ENCODE data around the gene ARHGEF38. TPM values are rescaled to one million over a fixed set of nuclear protein-coding genes. Genes with fewer than 3 reads are reported as not detected.
"Not testable (repeated sequence)": the region's sequence is repeated elsewhere in the genome, so short reads cannot be mapped to it uniquely, and the experiment has no call there.

Gene ARHGEF38
- polyA plus RNA-seq, 12 donors, result 0.13 to 2.5 (median 0.89) TPM; not detected in 2

DNA sequence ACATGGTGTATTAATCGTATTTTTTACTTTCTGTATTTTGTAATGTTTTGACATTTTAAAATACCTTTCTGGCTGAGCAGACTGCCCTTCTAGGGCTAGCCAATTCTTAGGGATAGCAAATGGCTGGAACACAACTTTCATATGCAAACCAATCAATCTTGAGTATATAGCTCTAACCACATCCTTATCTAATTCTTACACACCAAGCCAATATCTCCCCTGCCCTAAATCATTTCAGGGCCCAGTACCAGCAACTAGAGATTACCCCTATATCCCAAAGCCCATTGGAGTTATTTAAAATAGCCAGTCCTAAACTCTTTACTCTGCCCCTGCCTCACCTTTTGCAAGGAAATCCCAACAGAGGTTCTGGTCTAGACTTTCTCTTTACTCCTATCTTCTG, 97.8 kb downstream of the ARHGEF38 start:
- DNase-seq, result no peak

DNA sequence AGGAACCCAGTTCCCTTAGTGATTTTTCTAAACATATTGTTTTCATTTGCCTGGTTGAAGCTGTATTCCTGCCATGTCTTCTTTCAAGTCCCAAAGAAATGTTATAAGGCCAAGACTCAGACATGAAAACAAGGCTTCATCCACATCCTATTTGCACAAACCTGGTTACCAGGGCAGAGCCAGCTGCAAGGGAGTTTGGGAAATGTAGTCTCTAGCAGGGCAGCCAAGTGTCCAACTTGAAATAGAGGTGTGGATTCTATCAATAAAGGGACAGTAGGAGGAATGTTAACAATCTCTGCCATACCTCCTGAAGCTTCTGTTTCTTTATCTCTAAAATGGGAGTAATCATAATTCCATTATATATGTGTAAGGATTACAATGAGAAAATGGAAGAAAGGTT, 99.5 kb downstream of the ARHGEF38 start:
- no peak for DNase-seq

DNA sequence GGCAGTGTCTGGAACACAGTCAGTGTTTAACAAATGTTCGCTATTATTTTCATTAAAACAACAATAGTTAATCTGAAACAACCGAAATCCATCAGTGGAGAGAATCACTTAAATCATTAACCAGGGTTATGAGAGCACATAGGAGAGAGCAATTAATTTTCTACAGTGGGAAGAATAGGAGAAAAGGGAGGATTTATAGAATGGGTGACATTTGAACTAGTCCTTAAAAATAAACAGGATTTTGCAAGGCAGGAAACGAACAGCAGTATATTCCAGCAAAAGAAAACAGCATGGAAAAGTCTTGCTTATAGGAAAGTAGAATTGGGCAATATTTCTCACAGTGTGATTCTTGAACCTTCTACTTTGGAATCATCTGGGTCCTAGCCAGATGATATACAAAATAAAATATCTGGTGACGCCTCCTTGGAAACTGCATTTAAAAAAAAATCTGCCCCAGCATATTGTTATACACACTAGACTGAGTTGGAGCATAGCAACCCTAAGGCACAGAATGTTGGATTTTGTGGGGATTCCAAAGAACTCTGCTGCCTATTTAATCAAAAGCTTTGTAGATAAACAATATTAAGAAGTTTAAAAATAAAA, 100.0 kb downstream of the ARHGEF38 start:
- DNase-seq, result no peak

DNA sequence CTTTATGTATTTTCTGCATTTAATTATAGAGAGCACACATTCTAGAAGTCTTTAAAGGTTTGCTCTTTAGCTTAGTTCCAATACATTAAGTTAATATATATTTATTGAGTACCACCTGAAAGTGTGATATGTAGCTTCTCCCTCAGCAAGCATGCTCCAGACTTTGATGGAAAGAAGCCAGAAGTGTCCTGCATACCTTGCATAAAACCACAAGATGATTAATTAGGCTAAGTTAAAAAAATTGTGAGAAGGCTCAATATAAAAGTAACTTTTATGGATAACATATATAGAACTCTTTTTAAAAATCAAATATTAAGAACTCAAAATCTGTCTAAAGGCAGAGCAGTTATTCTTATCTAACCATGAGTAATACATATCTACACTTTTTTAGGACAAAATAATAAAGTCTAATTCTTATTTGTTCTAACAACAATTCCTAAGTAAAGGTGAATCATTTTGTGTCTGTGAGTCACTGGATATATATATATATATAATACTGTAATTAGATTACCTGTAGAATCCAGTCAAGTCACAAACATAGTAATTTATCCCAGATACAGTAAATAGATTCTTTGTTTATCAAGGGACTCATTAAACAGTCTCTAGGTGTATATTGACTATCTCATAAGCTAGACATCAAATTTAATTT, 104.8 kb downstream of the ARHGEF38 start:
- DNase-seq, result no peak

DNA sequence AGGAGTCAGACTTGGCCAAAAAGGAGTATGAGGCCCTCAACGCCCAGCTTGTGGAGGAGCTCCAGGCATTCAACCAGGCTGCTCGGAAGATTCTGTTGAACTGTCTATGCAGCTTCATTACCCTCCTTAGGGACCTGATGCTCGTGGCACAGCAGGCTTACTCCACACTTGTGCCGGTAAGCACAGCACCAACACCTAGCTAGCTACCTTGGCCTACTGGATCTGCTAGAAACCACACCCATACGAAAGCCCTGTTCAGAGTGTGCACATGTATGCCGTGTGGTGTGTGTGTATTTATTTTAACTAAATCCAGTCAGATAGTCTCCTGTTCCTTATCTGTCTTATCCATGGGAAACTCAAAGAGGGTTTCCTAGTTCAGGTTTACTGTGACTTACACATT, 106.8 kb downstream of the ARHGEF38 start:
- DNase-seq, result no peak

DNA sequence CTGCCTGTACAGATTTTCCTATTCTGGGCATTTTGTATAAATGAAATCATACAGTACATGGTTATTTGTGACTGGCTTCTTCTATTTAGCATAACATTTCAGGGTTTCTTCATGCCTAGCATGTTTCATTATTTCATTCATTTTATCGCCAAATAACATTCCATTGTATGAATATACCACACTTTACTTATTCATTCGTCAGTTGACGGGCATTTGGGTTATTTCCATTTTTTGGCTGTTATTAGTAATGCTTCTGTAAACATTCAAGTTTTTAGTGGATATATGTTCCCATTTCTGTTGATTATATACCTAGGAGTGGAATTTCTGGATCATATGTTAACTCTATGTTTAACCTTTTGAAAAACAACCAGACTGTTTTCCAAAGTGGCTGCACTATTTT, 108.6 kb downstream of the ARHGEF38 start:
- DNase-seq, result no peak

DNA sequence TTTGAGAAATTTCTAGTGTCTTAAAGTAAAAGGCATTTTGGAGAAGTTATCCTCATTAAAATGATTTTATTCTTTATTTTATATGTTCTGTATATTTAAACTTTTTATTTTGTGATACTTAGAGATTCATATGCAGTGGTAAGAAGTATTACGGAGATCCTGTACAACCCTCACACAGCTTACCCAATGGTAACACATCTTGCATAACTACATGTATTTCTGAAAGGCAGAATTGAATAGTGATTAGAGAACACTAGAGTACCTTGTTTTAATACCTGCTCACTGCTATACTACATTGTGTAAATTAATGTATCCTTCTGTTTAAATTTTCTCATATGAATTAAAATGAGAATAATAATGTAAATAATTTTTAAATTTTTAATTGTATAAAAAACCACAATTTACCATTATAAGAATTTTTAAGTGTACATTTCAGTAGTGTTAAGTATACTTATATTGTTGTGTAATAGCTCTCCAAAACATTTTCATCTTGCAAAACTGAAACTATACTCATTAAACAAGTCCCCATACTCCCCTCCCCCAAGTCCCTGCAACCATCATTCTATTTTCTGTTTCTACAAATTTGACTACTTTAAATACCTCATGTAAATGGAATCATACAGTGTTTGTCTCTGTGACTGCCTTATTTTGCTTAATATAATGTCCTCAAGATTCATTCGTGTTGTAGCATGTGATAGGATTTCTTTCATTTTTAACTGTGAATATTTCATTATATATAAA, 110.7 kb downstream of the ARHGEF38 start:
- DNase-seq, result no peak

DNA sequence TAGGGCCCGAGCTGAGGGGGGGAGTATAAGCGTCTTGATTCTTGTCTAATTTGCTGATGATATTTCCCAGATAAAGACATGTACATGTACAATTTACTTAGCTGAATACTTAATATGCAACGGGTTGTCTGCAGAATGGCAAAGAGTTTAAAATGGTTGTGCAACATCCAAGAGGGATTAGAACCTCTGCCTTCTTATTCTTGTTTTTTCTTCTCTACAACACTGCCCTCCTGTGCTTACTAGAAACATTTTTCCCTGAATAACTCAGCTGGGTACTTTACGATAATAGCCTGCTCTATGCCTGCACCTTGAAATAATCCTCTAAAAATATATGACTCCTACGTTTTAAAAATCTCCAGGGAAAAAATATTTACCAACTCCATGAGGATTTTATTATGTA, 114.3 kb downstream of the ARHGEF38 start:
- DNase-seq, result no peak

DNA sequence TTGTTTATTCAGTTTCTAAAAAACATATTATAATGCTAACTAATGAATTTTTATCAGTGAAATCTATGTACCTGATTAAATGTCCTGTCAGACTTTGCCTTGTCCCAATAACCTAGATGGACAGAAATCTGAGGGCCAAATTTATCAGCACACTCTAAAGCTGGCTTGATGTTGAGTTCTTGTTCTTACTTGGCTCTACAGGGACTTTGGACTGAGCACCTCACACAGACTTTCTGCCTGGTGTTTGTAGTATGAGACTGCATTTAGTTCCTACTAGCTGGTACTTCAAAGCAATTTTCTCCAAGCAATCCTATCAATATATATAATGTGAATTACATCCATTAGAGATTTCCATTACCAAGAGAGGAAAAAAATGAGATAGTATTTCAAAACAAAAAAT, 118.3 kb downstream of the ARHGEF38 start:
- DNase-seq, result no peak

DNA sequence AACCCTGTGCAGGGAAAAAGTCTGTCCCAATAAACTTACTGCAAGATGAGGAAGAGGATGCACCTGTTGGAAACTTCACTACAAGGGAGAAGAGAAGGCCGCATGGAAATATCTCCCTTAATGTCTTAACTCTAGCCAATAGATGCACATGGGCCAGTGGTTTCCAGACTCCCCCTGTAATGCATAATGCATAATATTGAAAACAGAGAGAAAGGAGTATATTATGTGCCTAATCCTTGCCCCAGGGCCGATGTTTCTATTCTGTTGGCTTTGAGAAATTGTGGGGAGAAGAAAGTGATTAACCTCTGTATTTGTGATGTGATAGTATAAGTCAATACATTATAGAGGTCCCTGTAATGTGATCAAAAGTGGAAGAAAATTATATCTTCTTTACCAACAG, 118.9 kb downstream of the ARHGEF38 start:
- no peak for DNase-seq

DNA sequence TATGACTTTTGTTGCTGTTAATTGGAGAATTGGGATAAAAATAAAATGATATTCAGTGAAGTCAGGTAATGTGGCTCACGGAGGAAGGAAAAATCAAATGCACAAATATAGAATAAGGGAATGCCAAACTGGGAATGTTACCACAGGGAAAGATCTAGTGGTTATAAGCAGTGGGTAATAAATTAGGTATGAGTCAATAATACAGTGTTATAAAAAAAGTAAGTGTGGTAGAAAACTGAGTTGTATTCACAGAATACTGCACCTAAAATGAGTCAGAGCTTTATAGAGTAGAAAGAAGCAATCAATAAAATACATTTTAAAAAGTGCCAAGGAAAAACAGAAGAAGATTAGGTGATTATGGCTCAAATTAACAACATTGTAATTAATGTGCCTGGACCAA, 121.6 kb downstream of the ARHGEF38 start:
- no peak for DNase-seq

DNA sequence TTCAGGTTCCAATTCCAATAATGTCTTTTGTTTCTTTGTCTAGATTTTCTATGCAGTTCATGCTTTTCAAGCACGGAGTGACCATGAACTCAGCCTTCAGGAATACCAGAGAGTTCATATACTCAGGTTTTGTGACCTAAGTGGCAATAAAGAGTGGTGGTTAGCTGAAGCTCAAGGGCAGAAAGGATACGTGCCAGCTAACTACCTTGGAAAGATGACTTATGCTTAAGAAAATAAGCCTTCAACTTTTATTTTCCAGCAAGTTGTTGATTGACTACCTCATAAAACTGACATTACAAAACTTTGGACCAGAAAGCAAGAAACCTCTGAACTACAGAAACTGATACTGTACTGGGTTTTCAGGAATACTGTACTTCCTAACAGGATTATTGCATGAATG, 125.3 kb downstream of the ARHGEF38 start:
- no peak for DNase-seq

DNA sequence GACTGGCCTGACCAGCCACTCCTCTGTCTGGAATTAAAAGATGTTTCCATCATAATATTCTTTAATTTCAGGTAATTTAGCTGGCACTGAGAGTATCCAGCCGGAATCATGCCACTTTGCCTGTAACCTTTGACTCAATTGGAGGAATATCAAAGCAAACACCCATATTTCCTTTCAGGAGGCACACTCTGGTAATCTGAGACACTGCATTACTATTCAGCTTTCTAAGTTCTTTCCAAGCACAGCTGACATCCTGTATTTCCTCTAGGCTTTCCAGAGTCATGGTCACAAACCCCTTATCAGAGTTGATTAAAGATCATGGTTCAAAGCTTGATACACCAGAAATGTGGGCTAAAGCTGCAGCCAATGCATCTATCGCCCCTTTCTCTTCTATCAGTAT, 126.8 kb downstream of the ARHGEF38 start:
- DNase-seq, result no peak

DNA sequence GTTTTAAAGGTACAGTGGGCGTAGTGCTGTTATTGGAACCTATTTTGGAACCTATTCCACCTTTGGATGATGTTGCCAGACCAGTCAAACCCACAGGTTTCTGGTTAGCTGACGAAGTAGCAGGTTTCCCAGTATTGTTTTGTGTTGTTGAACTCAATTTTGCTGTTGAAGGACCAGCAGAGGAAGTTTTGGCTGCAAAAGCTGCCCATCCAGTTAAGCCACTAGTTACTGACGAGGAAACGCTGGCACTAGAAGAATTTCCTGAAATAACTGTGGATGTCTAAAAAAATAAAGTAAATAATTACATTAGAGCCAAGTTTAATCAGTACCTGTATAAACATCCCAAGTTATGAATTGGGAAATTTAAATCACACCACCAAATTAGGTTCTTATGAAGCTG, 130.6 kb downstream of the ARHGEF38 start:
- DNase-seq, result no peak

DNA sequence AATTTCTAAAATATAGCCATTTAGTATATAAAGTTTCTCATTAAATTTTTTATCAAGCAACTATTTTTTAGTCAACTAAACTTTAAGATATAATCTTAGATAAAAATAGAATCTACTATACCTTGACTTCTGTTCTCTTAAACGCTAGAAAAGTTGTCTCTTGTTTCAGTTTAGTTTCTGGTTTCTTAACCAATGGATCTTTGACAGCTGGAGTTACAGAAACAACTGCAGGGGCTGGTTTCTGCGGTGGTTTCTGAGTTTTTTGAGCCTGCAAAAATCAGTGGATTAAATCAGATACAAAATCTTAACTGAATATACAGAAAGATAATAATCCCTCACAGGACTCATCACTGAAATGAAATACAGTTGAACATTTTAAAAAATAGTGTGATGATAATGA, 134.2 kb downstream of the ARHGEF38 start:
- no peak for DNase-seq

DNA sequence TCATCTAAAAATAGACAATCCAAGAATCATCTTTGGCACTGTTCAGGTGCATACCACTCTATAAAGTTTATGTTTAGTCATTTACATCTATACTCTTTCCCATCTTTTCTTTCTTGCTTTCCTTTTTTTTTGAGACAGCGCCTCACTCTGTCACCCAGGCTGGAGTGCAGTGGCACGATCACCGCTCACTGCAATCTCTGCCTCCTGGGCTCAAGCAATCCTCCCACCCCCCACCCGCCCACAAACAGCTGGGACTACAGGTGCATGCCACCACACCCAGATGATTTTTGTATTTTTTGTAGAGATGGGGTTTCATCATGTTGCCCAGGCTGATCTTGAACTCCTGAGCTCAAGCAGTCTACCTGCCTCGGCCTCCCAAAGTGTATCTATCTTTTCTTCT, 142.4 kb downstream of the ARHGEF38 start:
- DNase-seq, result not testable (repeated sequence)

DNA sequence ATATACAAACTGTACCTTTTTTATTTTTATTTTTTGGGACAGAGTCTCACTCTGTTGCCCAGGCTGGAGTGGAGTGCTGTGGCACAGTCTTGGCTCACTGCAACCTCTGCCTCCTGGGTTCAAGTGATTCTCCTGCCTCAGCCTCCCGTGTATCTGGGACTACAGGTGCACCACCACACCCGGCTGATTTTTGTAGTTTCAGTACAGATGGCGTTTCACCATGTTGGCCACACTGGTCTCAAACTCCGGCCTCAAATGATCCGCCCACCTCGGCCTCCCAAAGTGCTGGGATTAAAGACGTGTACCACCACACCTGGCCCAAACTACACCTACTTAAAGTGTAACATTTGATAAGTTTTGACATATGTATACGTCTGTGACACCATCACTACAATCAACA, 143.4 kb downstream of the ARHGEF38 start:
- not testable (repeated sequence) for DNase-seq

DNA sequence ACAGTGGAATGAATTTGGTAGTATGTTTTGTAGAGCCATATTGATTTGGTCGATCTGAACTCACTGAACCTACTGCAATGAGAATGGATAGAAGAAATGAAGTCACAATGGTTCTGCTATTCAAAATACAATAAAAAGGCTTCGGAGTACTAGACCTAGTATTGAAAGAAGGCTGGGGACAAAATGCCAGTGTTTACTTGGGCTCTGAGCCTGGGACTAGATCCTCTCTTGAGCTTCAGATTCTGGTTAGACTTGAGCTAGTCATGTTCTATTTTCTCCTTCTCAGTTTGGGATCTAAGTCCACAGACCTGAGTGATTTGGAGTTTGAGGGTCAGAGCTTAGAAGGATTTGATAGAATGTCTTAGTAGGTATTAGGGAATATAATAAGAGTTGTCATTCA, 146.2 kb downstream of the ARHGEF38 start:
- no peak for DNase-seq

DNA sequence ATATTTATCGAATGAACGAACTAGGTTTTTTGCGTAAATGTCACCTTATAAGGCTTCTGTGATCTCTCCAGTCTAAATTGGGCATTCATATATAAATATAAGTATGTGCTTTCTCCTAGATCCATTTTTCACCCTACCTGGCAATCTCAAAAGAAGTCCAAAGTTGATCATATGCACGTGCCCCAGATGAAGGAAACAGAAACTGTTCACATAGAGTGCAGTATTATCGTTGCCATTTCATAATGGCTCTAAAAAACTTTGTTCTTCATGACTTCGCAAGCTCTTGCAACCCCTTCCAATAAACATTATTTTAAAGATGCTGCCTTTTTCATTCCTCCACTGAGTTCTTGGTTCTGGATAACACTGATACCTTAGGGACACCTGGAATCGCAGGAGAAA, 155.4 kb downstream of the ARHGEF38 start:
- no peak for DNase-seq

DNA sequence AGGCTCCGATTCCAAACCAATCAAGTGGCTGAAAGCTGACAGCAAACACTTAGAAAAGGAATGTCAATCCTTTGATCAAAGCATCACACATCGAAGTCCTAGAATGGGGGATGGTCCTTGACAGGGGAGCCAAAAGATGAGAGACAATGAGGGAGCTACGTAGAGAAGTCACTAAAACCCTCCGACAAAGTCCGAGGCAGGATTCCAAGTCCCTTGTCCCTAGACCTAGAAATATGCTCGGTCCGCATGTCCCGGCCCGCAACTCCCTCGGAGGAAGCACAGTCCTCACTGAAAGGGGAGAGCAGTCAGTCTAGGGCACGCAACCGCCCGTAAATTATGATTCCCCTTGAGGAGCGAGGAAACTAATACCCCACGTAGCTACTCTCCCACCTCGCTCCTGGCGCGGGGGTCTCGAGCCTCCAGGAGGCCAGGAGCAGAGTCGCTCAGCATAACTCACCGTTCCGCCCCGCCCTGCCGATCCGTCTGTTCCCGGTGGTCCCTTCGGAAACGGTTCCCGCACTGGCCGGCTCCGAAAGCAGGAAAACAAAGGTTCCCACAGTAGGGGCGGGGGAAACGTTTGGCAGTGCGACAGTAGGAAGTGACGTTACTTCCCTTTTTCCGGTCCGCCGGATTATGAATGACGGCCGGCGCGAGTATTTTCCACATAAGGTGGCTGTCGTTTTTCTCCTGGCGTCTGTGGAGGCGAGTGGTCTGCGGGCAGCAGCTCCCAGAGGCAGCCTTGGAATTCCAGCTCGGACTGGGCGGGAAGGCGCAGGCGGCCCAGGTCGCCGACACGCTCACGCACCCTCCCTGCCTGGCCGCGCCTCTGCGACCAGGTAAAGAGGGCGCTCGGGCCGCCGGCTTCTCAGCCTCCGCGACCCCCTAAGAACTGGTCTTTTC, 156.0 kb downstream of the ARHGEF38 start, which contains the start of the genes GSTCD and INTS12:
TSS of gene GSTCD (plus strand) at position 604 of the 900 bp plus-strand sequence. CDS start 8,830 bp downstream, outside the sequence.
TSS of gene INTS12 (minus strand) at position 509 of the 900 bp plus-strand sequence. CDS start 8,684 bp downstream, outside the sequence.
- peak; percentile 96 for DNase-seq

DNA sequence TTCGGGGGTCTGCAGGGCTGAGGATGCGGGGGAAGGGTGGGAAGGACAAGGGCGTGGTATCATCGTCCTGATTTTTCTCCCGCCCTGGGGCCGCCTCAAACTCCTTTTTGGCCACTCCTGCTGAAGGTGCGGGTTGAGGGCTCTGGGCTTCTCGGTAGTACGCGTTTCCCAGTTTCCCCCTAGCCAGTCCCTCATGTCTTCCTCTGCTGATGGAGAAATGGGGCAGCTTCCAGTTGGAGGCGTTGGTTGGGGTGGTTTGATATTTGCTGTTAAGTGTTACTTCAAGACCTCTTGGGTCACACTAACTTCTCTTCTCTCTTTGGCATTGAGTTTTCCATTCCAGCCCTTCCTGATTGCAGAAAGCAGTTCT, 156.6 kb downstream of the ARHGEF38 start:
- peak; percentile 39 for DNase-seq

DNA sequence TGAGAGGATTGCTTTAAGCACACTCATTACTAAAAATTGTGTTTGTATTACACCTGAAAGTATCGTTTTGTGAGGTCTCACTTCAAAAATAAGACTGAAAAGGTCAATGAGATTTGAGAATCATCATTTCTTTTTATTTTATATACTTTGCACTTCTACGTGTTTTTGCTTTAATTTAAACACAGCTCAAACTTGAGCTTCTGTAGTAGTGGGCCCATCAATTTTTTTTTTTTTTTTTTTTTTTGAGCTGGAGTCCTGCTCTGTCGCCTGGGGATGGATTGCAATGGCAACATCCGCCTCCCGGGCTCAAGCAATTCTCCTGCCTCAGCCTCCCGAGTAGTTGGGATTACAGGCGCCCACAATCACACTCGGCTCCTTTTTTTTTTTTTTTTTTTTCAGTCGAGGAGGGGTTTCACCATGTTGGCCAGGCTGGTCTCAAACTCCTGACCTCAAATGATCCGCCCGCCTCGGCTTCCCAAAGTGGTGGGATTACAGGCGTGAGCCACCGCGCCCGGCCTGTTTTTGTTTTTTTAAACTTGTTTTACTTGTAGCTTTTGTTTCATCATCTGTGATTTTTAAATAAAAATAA, 157.7 kb downstream of the ARHGEF38 start:
- no peak for DNase-seq

Measured in muscle of arm (tissue), 12 donors.